Gastrocnemius medialis (tissue), 4 donors: Measurements from ENCODE around the gene PIP5K1C. TPM values are rescaled to one million over a fixed set of nuclear protein-coding genes. Genes with fewer than 3 reads are reported as not detected.

ENCODE experiments used
- ATAC-seq, 2 donors: fragments of 150-250 bp; one replicate each; pipeline ENCODE4 v1.9.1; 2016
- DNase-seq, 2 donors: peaks; one replicate each; pipeline ENCODE4 v3.0.0-alpha.2; 2019
- H3K27ac ChIP-seq, 4 donors: fragments of 200-600 bp; sonication (generic); 1 replicate in 1 of 4; 2 replicates in 3 of 4; pipeline ENCODE4 v1.5.1; 2016 to 2018; ENCODE audit warnings: mild to moderate bottlenecking in 2 of 4, moderate library complexity in 1 of 4
- H3K27me3 ChIP-seq, 3 donors: fragments of 200-600 bp; sonication (generic) in 2 of 3; 1 replicate in 1 of 3; 2 replicates in 2 of 3; pipeline versions ENCODE4 v1.5.1 to v1.6.0; 2016 to 2019; ENCODE audit warnings: mild to moderate bottlenecking in 1 of 3, moderate library complexity in 1 of 3
- H3K36me3 ChIP-seq, 2 donors: fragments of 200-600 bp; sonication (generic) in 1 of 2; one replicate each; pipeline ENCODE4 v1.5.1; 2017 to 2018
- H3K4me1 ChIP-seq, 2 donors: fragments of 200-600 bp; sonication (generic) in 1 of 2; one replicate each; pipeline ENCODE4 v1.5.1; 2016 to 2017; ENCODE audit warnings: mild to moderate bottlenecking in 2 of 2
- H3K4me3 ChIP-seq, 4 donors: fragments of 200-600 bp; sonication (generic) in 3 of 4; 1 replicate in 1 of 4; 2 replicates in 3 of 4; pipeline ENCODE4 v1.5.1; 2016 to 2019; ENCODE audit warnings: mild to moderate bottlenecking in 2 of 4
- H3K9me3 ChIP-seq, 3 donors: fragments of 200-600 bp; sonication (generic) in 2 of 3; 1 replicate in 1 of 3; 2 replicates in 2 of 3; pipeline ENCODE4 v1.5.1; 2016 to 2019
- POLR2A ChIP-seq, 2 donors: fragments of 450-650 bp; IDR thresholded peaks; one replicate each; pipeline ENCODE4 v1.6.1; 2017; ENCODE audit warnings: antibody characterized with exemption in 2 of 2, mild to moderate bottlenecking in 2 of 2, moderate library complexity in 2 of 2
- in situ Hi-C, 4 donors: fragments of 200-750 bp; cut with MboI; loops; one replicate each; pipeline versions ENCODE4 v1.15.0 to v1.8.0; 2017; ENCODE audit warnings: low sequenced_read_pairs in 4 of 4
- intact Hi-C: fragments of 100-400 bp; cut with DNase I; formaldehyde crosslinking; loops from one replicate; pipeline ENCODE4 v1.15.1; 2023; ENCODE audit warnings: low total_unique reads
- total RNA-seq, 4 donors: library from RNA; depleted of rRNA; stranded (reverse); fragments of >200 nt; gene quantifications; one replicate each; pipeline versions ENCODE4 v1.1.0 to v1.2.3, GENCODE V29; 2016
- TF ChIP-seq, protein P1 (sequence below), 5 experiments: fragments of 450-650 bp in 3 of 5; fragments of 200-600 bp in 2 of 5; sonication (generic) in 2 of 5; IDR thresholded peaks in 4 of 5; conservative IDR thresholded peaks in 1 of 5; 1 replicate in 4 of 5; 2 replicates in 1 of 5; pipeline ENCODE4 v1.5.1; 2016 to 2019; ENCODE audit warnings: antibody characterized with exemption in 5 of 5, mild to moderate bottlenecking in 3 of 5, moderate library complexity in 3 of 5

The PIP5K1C gene
- total RNA-seq, 4 donors from 2014 or later: 8.2 to 18.0 (median 17.3) TPM

DNA sequence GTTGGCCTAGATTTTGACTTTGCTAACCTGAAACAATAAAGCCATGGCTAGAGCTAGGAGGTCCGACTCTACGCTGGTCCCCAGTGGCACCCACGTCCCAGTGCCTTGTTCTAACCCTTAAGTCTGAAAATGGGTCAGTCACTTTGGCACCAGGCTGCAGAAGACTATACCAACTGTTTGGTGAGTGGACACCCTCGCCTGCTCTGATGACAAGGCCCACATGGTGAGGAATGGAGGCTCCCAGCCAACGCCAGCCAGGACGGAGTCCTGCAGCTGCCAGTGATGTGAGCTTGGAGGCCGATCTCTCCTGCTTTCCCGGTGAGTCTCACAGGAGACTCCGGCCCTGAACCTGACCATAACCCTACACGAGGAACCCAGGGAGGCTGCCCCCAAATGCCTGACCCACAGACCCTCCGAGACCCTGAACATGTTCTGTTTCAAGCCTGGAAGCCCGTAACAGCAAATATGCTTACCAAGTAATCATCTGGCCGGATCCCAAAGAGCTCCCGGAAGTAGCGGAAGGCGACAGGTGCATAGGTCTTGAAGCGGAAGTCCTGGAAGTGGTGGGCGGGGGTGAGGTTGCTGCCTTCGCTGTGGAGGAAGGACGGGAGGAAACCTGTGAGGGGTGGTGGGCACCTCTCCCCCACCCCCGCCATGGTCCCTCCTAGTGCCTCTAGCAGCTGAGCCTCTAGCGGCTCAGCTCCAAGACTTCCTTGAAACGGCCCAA is 39.6 kb downstream of the PIP5K1C start:
- TF ChIP-seq, protein P1, sequence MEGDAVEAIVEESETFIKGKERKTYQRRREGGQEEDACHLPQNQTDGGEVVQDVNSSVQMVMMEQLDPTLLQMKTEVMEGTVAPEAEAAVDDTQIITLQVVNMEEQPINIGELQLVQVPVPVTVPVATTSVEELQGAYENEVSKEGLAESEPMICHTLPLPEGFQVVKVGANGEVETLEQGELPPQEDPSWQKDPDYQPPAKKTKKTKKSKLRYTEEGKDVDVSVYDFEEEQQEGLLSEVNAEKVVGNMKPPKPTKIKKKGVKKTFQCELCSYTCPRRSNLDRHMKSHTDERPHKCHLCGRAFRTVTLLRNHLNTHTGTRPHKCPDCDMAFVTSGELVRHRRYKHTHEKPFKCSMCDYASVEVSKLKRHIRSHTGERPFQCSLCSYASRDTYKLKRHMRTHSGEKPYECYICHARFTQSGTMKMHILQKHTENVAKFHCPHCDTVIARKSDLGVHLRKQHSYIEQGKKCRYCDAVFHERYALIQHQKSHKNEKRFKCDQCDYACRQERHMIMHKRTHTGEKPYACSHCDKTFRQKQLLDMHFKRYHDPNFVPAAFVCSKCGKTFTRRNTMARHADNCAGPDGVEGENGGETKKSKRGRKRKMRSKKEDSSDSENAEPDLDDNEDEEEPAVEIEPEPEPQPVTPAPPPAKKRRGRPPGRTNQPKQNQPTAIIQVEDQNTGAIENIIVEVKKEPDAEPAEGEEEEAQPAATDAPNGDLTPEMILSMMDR (IDR thresholded peaks at IDR 0.05 in 4 of 5, conservative IDR thresholded peaks at IDR 0.05 in 1 of 5): no peak
- no peak for TF ChIP-seq POLR2A (IDR thresholded peaks at IDR 0.05)
- H3K27me3 ChIP-seq: no peaks in the 10 kb centered on the region
- peak overlapping the region in 1 of 4 donors; percentile 16 for H3K27ac ChIP-seq
- H3K36me3 ChIP-seq: peaks cover 0 to 37% of the 10 kb centered on the region in 2 donors
- ATAC-seq (peak in 1 of 2 donors; percentile 19), DNase-seq (peak in 1 of 2 donors; percentile 31)
- no peaks in the 10 kb centered on the region for H3K9me3 ChIP-seq
- no peak overlapping the region for H3K4me3 ChIP-seq
- in situ Hi-C loops: loop anchor here in 2 of 4 donors (5.0 kb wide), 1 partner anchor 42 kb away; the partner anchor contains the start of gene PIP5K1C (in 2 of the 2)
- intact Hi-C loops: loop anchor here (10.0 kb wide), 1 partner anchor 164 kb away; no protein-coding TSS in a partner anchor
- peaks cover under 1 to 6% of the 10 kb centered on the region in 2 donors for H3K4me1 ChIP-seq

DNA sequence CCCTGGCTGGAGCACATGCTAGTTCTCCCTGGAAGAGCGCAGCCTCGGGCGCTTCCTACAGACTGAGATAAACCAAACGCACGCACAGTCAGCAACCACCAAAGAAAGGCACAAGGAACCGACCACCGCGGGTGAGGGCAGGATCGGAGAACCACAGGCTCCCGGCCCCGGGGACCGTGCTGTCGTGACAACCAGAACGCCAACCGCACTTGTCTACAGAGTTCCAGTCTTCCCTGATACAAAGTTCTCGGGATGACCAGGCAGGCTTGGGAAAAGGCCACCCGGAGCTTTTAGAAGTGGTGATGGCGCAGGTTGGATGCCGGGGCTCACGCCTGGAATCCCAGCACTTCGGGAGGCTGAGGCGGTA is 40.5 kb downstream of the PIP5K1C start:
- in situ Hi-C loops: loop anchor here in 2 of 4 donors (5.0 kb wide), 1 partner anchor 43 kb away; the partner anchor contains the start of gene PIP5K1C (in 2 of the 2)

DNA sequence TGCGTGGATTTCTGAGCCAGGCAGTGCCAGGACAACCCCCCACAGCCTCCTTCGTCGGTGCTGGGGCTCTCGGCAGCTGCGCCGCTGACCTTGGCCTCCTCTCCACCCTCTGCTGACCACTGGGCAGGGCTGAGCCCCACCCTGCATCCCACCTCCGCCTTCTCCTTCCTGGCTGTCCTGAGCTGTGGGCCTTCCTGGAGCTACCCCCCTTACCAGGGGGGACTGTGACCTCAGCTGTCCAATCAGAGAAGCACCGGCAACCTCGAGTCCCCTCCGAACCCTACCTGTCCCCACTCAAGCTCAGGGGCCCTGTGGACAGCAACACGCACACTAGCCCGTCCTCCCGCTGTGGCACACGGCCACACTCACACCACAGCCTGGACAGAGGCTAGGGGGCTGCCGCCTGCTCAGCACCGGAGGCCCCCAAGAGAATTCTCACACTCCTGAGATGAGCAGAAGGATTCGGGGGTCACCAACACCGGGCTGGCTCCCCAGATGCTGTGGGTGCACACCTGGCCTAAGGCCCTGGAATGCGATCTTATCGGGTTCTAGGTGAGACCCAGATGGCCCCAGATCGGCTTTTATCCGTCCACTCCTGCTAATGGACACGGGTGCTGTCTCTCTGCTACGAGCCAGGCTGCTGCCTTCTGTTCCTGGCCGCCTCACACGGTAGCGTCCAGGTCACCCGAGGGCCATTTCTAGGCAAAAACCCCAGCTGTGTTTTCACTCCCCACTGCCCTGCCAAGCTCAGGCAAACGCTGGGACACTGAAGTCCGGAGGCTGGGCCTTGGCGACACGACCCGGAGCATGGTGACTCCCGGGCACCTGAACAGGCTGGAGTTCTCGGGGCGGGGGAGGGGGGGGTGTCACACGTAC is 41.2 kb downstream of the PIP5K1C start:
- TF ChIP-seq POLR2A (IDR thresholded peaks at IDR 0.05): no peak
- TF ChIP-seq, protein P1 (IDR thresholded peaks at IDR 0.05 in 4 of 5, conservative IDR thresholded peaks at IDR 0.05 in 1 of 5): no peak
- H3K27ac ChIP-seq: no peak overlapping the region
- DNase-seq (no peak), ATAC-seq (no peak)
- H3K4me1 ChIP-seq: peaks cover 0 to 6% of the 10 kb centered on the region in 2 donors
- no peak overlapping the region for H3K4me3 ChIP-seq
- in situ Hi-C loops: no loop called here
- no peaks in the 10 kb centered on the region for H3K9me3 ChIP-seq
- no peaks in the 10 kb centered on the region for H3K27me3 ChIP-seq
- peaks cover 0 to 32% of the 10 kb centered on the region in 2 donors for H3K36me3 ChIP-seq
- intact Hi-C loops: no loop called here

More for the DNA sequence above, 40.5 kb downstream of the PIP5K1C start:
- Histone ChIP-seq H3K4me1 (peaks cover 0 to 6% of the 10 kb centered on the region in 2 donors), H3K27ac (no peak overlapping the region), H3K4me3 (no peak overlapping the region), H3K9me3 (no peaks in the 10 kb centered on the region), H3K36me3 (peaks cover 0 to 36% of the 10 kb centered on the region in 2 donors), H3K27me3 (no peaks in the 10 kb centered on the region)
- intact Hi-C loops: loop anchor here (10.0 kb wide), 1 partner anchor 165 kb away; no protein-coding TSS in a partner anchor
- TF ChIP-seq POLR2A (IDR thresholded peaks at IDR 0.05): no peak
- TF ChIP-seq, protein P1 (IDR thresholded peaks at IDR 0.05 in 4 of 5, conservative IDR thresholded peaks at IDR 0.05 in 1 of 5): no peak
- no peak for ATAC-seq
- DNase-seq: no peak

DNA sequence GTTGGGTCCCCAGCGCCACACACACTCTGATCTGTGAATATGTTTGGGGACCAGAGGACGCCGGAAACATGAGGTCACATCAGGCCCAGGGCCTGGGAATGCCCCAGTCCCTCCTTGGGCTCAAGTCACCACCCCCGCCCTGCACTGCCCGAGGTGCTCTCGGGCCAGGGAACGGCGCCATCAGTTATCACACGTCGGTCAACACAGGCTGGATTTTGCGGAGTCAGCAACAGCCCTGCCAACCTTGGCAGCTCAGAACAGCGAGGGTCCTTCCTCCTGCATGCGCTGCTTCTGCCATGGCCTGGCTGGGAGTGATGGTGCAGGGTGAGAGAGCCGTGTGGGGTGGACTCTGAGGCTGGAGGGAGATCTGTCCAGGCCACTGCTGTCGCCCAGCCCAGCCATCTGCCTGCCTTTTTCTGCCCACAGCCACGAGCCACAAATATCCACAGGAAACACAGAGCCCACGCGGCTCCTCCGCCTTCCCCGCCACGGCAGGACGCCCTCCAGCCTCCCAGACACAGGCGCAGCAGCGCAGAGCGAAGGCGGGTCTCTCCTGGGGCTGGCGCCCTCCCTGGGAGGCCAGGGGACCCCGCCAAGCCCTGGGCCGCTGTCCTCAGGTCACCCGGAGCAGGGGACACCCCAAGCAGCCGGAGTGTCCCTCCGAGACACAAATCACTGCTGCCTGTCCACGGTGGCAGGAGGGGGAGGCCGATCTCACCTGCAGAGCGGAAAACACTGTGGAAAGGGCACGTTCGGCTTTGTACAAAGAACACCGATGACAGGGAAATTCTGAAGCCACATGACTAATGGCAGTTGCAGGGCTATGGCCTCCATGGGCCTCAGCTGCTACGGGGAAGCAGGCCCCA is 42.0 kb downstream of the PIP5K1C start:
- no peak overlapping the region for H3K4me3 ChIP-seq
- in situ Hi-C loops: no loop called here
- no peaks in the 10 kb centered on the region for H3K9me3 ChIP-seq
- H3K4me1 ChIP-seq: peaks cover 0 to 6% of the 10 kb centered on the region in 2 donors
- intact Hi-C loops: no loop called here
- TF ChIP-seq, protein P1 (IDR thresholded peaks at IDR 0.05 in 4 of 5, conservative IDR thresholded peaks at IDR 0.05 in 1 of 5): no peak
- TF ChIP-seq POLR2A (IDR thresholded peaks at IDR 0.05): no peak
- ATAC-seq (peak in 1 of 2 donors; percentile 31), DNase-seq (peak in 1 of 2 donors; percentile 31)
- H3K27me3 ChIP-seq: no peaks in the 10 kb centered on the region
- no peak overlapping the region for H3K27ac ChIP-seq
- H3K36me3 ChIP-seq: peaks cover 0 to 35% of the 10 kb centered on the region in 2 donors
